ENCODE data around the gene NXPH4. TPM values are rescaled to one million over a fixed set of nuclear protein-coding genes. Genes with fewer than 3 reads are reported as not detected.

NXPH4 gene
- total RNA-seq, 1 donor from 2014 or later = 0.53 TPM

- FAIRE-seq = no peak
These were observed 21.6 kb downstream of the NXPH4 start for GRCh38 chr12:57237932-57238853.

GRCh38 chr12:57238854-57239554 is 22.4 kb downstream of the NXPH4 start:
- peak; percentile 100 for TF ChIP-seq CTCF (IDR thresholded peaks at IDR 0.05; ENCODE audit: insufficient read depth, low read length, severe bottlenecking)
- Histone ChIP-seq H3K4me3 (ENCODE audit: low read depth, low read length) (peak overlapping the region; percentile 55), H3K36me3 (ENCODE audit: control insufficient read depth, insufficient read depth, low read length) (peaks cover 7% of the 10 kb centered on the region), H3K27me3 (ENCODE audit: control insufficient read depth, insufficient read depth, low read length) (peaks cover 6% of the 10 kb centered on the region)
- no peak for FAIRE-seq
- peak; percentile 59 for DNase-seq (ENCODE audit: low read depth)

More at GRCh38 chr12:57237932-57238853, 21.6 kb downstream of the NXPH4 start:
- peaks cover 15% of the 10 kb centered on the region for H3K36me3 ChIP-seq (ENCODE audit: control insufficient read depth, insufficient read depth, low read length)
- peaks cover 6% of the 10 kb centered on the region for H3K27me3 ChIP-seq (ENCODE audit: control insufficient read depth, insufficient read depth, low read length)
- peak overlapping the region; percentile 55 for H3K4me3 ChIP-seq (ENCODE audit: low read depth, low read length)
- no peak for TF ChIP-seq CTCF (IDR thresholded peaks at IDR 0.05; ENCODE audit: insufficient read depth, low read length, severe bottlenecking)
- no peak for DNase-seq (ENCODE audit: low read depth)

GRCh38 chr12:57239587-57240065 is 23.0 kb downstream of the NXPH4 start:
- DNase-seq (ENCODE audit: low read depth) (no peak), FAIRE-seq (no peak)
- no peak for TF ChIP-seq CTCF (IDR thresholded peaks at IDR 0.05; ENCODE audit: insufficient read depth, low read length, severe bottlenecking)
- peaks cover 6% of the 10 kb centered on the region for H3K27me3 ChIP-seq (ENCODE audit: control insufficient read depth, insufficient read depth, low read length)
- H3K36me3 ChIP-seq (ENCODE audit: control insufficient read depth, insufficient read depth, low read length) = peaks cover 4% of the 10 kb centered on the region
- peak overlapping the region; percentile 55 for H3K4me3 ChIP-seq (ENCODE audit: low read depth, low read length)

- Histone ChIP-seq H3K27me3 (ENCODE audit: control insufficient read depth, insufficient read depth, low read length) (peaks cover 6% of the 10 kb centered on the region), H3K4me3 (ENCODE audit: low read depth, low read length) (peak overlapping the region; percentile 55), H3K36me3 (ENCODE audit: control insufficient read depth, insufficient read depth, low read length) (peaks cover 1% of the 10 kb centered on the region)
- peak; percentile 49 for DNase-seq (ENCODE audit: low read depth)
- no peak for FAIRE-seq
- no peak for TF ChIP-seq CTCF (IDR thresholded peaks at IDR 0.05; ENCODE audit: insufficient read depth, low read length, severe bottlenecking)
These were observed 23.7 kb downstream of the NXPH4 start for GRCh38 chr12:57240066-57240921.

- TF ChIP-seq CTCF (IDR thresholded peaks at IDR 0.05; ENCODE audit: insufficient read depth, low read length, severe bottlenecking) = no peak
- FAIRE-seq = no peak
- peak overlapping the region; percentile 55 for H3K4me3 ChIP-seq (ENCODE audit: low read depth, low read length)
- DNase-seq (ENCODE audit: low read depth) = no peak
- peaks cover 6% of the 10 kb centered on the region for H3K27me3 ChIP-seq (ENCODE audit: control insufficient read depth, insufficient read depth, low read length)
- H3K36me3 ChIP-seq (ENCODE audit: control insufficient read depth, insufficient read depth, low read length) = no peaks in the 10 kb centered on the region
These were observed 24.4 kb downstream of the NXPH4 start for GRCh38 chr12:57240926-57241401.

Data from bronchial epithelial cell (primary cell).